ENCODE measurements around the gene MAS1L. TPM values are rescaled to one million over a fixed set of nuclear protein-coding genes. Genes with fewer than 3 reads are reported as not detected.

Gene MAS1L
- total RNA-seq, 1 donor from 2014 or later = not detected

DNA sequence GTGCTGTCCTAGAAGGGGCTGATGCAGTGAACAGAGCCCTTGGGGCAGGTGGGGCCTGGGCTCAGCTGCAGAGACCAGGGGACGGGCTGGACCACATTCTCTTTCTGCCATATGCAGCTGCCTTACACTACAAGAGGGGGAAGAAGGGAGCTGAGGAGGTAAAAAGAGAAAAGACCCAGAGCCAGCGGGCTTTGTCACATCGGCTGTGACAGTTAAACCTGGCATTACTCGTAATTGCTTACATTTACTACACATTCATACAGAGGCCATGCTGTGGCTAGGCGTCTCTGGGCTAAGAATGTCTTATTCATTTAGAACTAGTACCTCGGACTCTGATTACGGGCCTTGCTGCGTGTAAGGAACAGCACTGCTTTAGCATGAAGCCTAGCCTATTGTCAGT, 12.8 kb upstream of the MAS1L start:
- no peaks in the 10 kb centered on the region for H3K36me3 Mint-ChIP-seq (ENCODE audit: unreplicated experiment)
- H3K27ac Mint-ChIP-seq (ENCODE audit: unreplicated experiment) = no peak overlapping the region
- DNase-seq (ENCODE audit: extremely low spot score, unreplicated experiment) = no peak
- no peaks in the 10 kb centered on the region for H3K9me3 Mint-ChIP-seq (ENCODE audit: unreplicated experiment)
- H3K4me3 Mint-ChIP-seq (ENCODE audit: unreplicated experiment) = no peak overlapping the region
- peaks cover 5% of the 10 kb centered on the region for H3K4me1 Mint-ChIP-seq (ENCODE audit: unreplicated experiment)
- TF ChIP-seq, protein P1, sequence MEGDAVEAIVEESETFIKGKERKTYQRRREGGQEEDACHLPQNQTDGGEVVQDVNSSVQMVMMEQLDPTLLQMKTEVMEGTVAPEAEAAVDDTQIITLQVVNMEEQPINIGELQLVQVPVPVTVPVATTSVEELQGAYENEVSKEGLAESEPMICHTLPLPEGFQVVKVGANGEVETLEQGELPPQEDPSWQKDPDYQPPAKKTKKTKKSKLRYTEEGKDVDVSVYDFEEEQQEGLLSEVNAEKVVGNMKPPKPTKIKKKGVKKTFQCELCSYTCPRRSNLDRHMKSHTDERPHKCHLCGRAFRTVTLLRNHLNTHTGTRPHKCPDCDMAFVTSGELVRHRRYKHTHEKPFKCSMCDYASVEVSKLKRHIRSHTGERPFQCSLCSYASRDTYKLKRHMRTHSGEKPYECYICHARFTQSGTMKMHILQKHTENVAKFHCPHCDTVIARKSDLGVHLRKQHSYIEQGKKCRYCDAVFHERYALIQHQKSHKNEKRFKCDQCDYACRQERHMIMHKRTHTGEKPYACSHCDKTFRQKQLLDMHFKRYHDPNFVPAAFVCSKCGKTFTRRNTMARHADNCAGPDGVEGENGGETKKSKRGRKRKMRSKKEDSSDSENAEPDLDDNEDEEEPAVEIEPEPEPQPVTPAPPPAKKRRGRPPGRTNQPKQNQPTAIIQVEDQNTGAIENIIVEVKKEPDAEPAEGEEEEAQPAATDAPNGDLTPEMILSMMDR (IDR thresholded peaks at IDR 0.05) = no peak
- no peaks in the 10 kb centered on the region for H3K27me3 Mint-ChIP-seq (ENCODE audit: unreplicated experiment)

DNA sequence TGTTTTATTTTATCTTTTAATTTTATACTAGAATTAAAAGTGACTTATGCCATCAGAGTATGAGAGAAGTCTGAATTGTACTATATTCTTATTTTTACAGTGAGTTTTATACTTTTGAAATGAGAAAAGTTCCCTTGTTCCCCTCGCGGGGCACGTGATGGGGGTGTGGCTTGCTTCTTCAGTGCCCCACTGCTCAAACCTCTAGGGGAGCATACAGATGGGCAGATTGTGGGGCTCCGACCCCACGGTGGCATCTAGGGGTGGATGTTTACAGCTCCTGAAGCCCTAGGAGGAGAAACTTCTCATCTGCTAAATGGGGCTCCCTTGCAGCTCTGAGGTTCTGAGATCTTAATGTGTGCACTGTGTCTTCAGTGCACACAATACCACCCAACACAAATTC, 11.9 kb upstream of the MAS1L start:
- Mint-ChIP-seq H3K4me3 (ENCODE audit: unreplicated experiment) (no peak overlapping the region), H3K27me3 (ENCODE audit: unreplicated experiment) (no peaks in the 10 kb centered on the region), H3K27ac (ENCODE audit: unreplicated experiment) (no peak overlapping the region), H3K4me1 (ENCODE audit: unreplicated experiment) (peaks cover 5% of the 10 kb centered on the region), H3K9me3 (ENCODE audit: unreplicated experiment) (no peaks in the 10 kb centered on the region), H3K36me3 (ENCODE audit: unreplicated experiment) (no peaks in the 10 kb centered on the region)
- peak; percentile 56 for DNase-seq (ENCODE audit: extremely low spot score, unreplicated experiment)
- TF ChIP-seq, protein P1 (IDR thresholded peaks at IDR 0.05) = no peak

DNA sequence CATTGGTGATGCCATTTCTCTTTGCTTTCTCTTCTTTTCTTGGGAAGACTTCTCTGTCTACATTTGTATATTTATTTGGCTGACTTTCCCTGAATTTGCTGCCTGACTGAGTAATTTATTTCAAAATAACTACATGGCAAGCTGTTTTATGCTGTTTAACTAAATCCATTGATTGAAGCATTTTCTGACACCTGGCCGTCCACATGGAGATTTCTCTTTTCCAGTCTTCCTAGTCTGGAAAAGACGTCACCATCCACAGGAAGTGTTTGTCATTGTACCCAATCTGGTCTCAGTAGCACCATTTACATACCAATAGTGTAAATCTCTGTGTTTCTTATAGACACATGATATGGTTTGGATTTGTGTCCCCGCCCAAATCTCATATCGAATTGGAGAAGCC, 9.2 kb upstream of the MAS1L start:
- TF ChIP-seq, protein P1 (IDR thresholded peaks at IDR 0.05) = no peak
- Mint-ChIP-seq H3K4me3 (ENCODE audit: unreplicated experiment) (no peak overlapping the region), H3K27me3 (ENCODE audit: unreplicated experiment) (no peaks in the 10 kb centered on the region), H3K9me3 (ENCODE audit: unreplicated experiment) (no peaks in the 10 kb centered on the region), H3K27ac (ENCODE audit: unreplicated experiment) (no peak overlapping the region), H3K4me1 (ENCODE audit: unreplicated experiment) (no peaks in the 10 kb centered on the region), H3K36me3 (ENCODE audit: unreplicated experiment) (no peaks in the 10 kb centered on the region)
- DNase-seq (ENCODE audit: extremely low spot score, unreplicated experiment) = no peak

DNA sequence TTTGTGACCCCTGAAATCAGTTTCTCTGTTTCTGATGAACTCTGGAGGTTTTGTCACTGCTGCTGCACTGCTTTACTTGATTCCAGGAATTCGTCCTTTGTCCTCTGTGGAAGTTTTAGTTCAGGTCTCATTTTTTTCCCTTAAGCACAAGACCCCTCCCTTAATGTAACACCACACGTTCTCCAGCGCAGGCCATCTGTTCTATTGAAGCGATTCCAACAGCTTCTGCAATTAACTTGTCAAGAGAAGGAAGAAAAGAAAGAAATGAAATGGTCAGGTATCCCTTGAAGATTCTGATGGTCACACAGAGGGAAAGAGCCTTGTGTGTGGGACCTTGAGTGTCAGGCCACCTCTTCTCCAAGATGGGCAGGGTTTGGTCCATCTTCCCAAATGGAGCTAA, 7.8 kb upstream of the MAS1L start:
- H3K27me3 Mint-ChIP-seq (ENCODE audit: unreplicated experiment) = no peaks in the 10 kb centered on the region

DNA sequence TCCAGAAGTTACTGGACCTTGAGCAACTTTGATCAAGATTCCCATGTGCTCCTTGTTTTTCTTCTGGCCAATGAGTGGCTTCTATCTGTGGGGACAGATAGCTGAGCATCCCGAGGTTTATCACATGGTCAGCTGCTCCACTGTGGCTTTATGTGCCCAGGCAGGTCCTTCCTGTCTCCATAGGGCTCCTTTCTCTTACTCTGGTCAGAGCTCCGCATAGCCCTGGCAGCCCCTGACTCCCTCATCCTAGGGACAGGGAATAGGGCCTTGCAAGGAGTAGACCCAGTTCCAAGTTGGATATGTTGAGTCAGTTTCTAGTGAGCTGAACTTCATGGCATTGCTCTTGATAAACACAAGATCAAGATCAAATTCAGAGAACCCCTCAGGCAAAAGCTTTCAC, 6.4 kb upstream of the MAS1L start:
- Mint-ChIP-seq H3K9me3 (ENCODE audit: unreplicated experiment) (no peaks in the 10 kb centered on the region), H3K36me3 (ENCODE audit: unreplicated experiment) (no peaks in the 10 kb centered on the region), H3K27ac (ENCODE audit: unreplicated experiment) (no peak overlapping the region), H3K27me3 (ENCODE audit: unreplicated experiment) (no peaks in the 10 kb centered on the region), H3K4me3 (ENCODE audit: unreplicated experiment) (no peak overlapping the region), H3K4me1 (ENCODE audit: unreplicated experiment) (no peaks in the 10 kb centered on the region)
- DNase-seq (ENCODE audit: extremely low spot score, unreplicated experiment) = no peak
- TF ChIP-seq, protein P1 (IDR thresholded peaks at IDR 0.05) = no peak

More for the DNA sequence above, 7.8 kb upstream of the MAS1L start:
- no peaks in the 10 kb centered on the region for H3K4me1 Mint-ChIP-seq (ENCODE audit: unreplicated experiment)
- TF ChIP-seq, protein P1 (IDR thresholded peaks at IDR 0.05) = no peak
- no peak for DNase-seq (ENCODE audit: extremely low spot score, unreplicated experiment)
- H3K4me3 Mint-ChIP-seq (ENCODE audit: unreplicated experiment) = no peak overlapping the region
- no peaks in the 10 kb centered on the region for H3K36me3 Mint-ChIP-seq (ENCODE audit: unreplicated experiment)
- H3K27ac Mint-ChIP-seq (ENCODE audit: unreplicated experiment) = no peak overlapping the region
- no peaks in the 10 kb centered on the region for H3K9me3 Mint-ChIP-seq (ENCODE audit: unreplicated experiment)
